GM12878 (cell line): ENCODE measurements around the gene IL1RL2. TPM values are rescaled to one million over a fixed set of nuclear protein-coding genes. Genes with fewer than 3 reads are reported as not detected.

Experiments used
- ATAC-seq: fragments of 200-7000 bp; cut with Tn5 transposase; 3 replicates; pipeline ENCODE4 v1.9.1; 2020; ENCODE audit warnings: mild to moderate bottlenecking, moderate library complexity
- BruUV-seq: library from RNA; stranded (reverse); fragments of 400-500 nt; replicated peaks from 2 replicates; lab custom pipeline; 2021; lab: Mats Ljungman, UMichigan
- CTCF ChIA-PET: fragments of 300-600 bp; sonication (Branson Sonifier 250); formaldehyde crosslinking; extraction: SDS; loops from one replicate; lab custom pipeline; 2021; ENCODE audit warnings: inconsistent platforms; lab: Yijun Ruan, JAX
- POLR2A ChIA-PET: fragments of 350-600 bp; formaldehyde crosslinking; extraction: SDS; loops from one replicate; lab custom pipeline; 2021; ENCODE audit warnings: inconsistent platforms; lab: Charles Lee
- RAD21 ChIA-PET: fragments of 300-600 bp; sonication (Branson Sonifier 250); formaldehyde crosslinking; loops from one replicate; lab custom pipeline; 2023; ENCODE audit warnings: antibody characterized with exemption; ENCODE audit not compliant: unreplicated experiment; lab: Charles Lee
- SMC1A ChIA-PET: fragments of 300-600 bp; sonication (Branson Sonifier 250); formaldehyde crosslinking; loops from one replicate; lab custom pipeline; 2023; ENCODE audit not compliant: unreplicated experiment, uncharacterized antibody; lab: Charles Lee
- DNase-seq: peaks from one replicate; pipeline ENCODE4 v3.0.0-alpha.2; 2011; ENCODE audit warnings: low read depth, low spot score
- FAIRE-seq: peaks from 3 replicates; lab custom pipeline; 2011; peaks lifted over from hg19 to GRCh38; lab: Jason Lieb, UNC
- H2AFZ ChIP-seq: 2 replicates; pipeline ENCODE4 v1.6.0; 2011; ENCODE audit warnings: low read depth, low read length, control low read depth; ENCODE audit not compliant: control insufficient read depth
- H3K27ac ChIP-seq: 2 replicates; pipeline ENCODE4 v1.5.1; 2011; ENCODE audit warnings: control low read depth; ENCODE audit not compliant: control insufficient read depth, insufficient read depth
- H3K27me3 ChIP-seq, 2 experiments: replicated peaks in 1 of 2; 2 replicates each; pipeline versions ENCODE4 v1.6.0 to v1.6.1; 2011; ENCODE audit warnings: low read length in 1 of 2; ENCODE audit not compliant: control insufficient read depth in 2 of 2, insufficient read depth in 2 of 2
- H3K36me3 ChIP-seq, 2 experiments: 2 replicates each; pipeline ENCODE4 v1.5.1; 2011; ENCODE audit warnings: low read length in 1 of 2; ENCODE audit not compliant: control insufficient read depth in 2 of 2, insufficient read depth in 2 of 2
- H3K4me1 ChIP-seq: 2 replicates; pipeline ENCODE4 v1.6.1; 2011; ENCODE audit warnings: mild to moderate bottlenecking, low read length, moderate library complexity, mixed read lengths; ENCODE audit not compliant: control insufficient read depth, insufficient read depth
- H3K4me2 ChIP-seq: 2 replicates; pipeline ENCODE4 v1.6.0; 2011; ENCODE audit warnings: control low read depth; ENCODE audit not compliant: control insufficient read depth, insufficient read depth
- H3K4me3 ChIP-seq: fragments of 200-600 bp; sonication (generic); 2 replicates; pipeline ENCODE4 v1.5.1; 2016
- H3K79me2 ChIP-seq: 2 replicates; pipeline ENCODE4 v1.6.0; 2011; ENCODE audit warnings: low read length; ENCODE audit not compliant: control insufficient read depth, insufficient read depth
- H3K9ac ChIP-seq: 2 replicates; pipeline ENCODE4 v1.8.0; 2011; ENCODE audit warnings: low read length, control low read depth, mixed read lengths; ENCODE audit not compliant: control insufficient read depth, insufficient read depth
- H3K9me3 ChIP-seq: replicated peaks from 3 replicates; pipeline ENCODE4 v1.5.1; 2011; ENCODE audit warnings: mild to moderate bottlenecking, low read length; ENCODE audit not compliant: control insufficient read depth, insufficient read depth
- H4K20me1 ChIP-seq: 2 replicates; pipeline ENCODE4 v1.6.0; 2011; ENCODE audit not compliant: control insufficient read depth, insufficient read depth
- ATF7 ChIP-seq: fragments of 450-650 bp; IDR thresholded peaks from 2 replicates; pipeline ENCODE4 v1.6.1; 2016; ENCODE audit warnings: low read depth, mild to moderate bottlenecking
- DPF2 ChIP-seq: fragments of 450-650 bp; IDR thresholded peaks from 2 replicates; pipeline ENCODE4 v1.6.1; 2017; ENCODE audit warnings: mild to moderate bottlenecking
- GATAD2B ChIP-seq: fragments of 450-650 bp; conservative IDR thresholded peaks from 2 replicates; pipeline ENCODE4 v1.6.1; 2017; ENCODE audit warnings: low read depth, mild to moderate bottlenecking, moderate library complexity
- JUND ChIP-seq: IDR thresholded peaks from 2 replicates; pipeline ENCODE4 v1.6.1; 2012; ENCODE audit warnings: low read depth, mild to moderate bottlenecking, low read length, improper control_type of control experiment, moderate library complexity
- MEF2A ChIP-seq: IDR thresholded peaks from 2 replicates; pipeline ENCODE4 v1.6.1; 2011; ENCODE audit warnings: low read depth, mild to moderate bottlenecking, low read length, moderate library complexity; ENCODE audit not compliant: insufficient read depth
- MTA3 ChIP-seq: IDR thresholded peaks from 2 replicates; pipeline ENCODE4 v1.6.1; 2012; ENCODE audit warnings: low read length, inconsistent platforms, borderline replicate concordance
- NR2C1 ChIP-seq: fragments of 450-650 bp; IDR thresholded peaks from 2 replicates; pipeline ENCODE4 v1.6.1; 2017; ENCODE audit warnings: antibody characterized with exemption, mild to moderate bottlenecking, moderate library complexity
- RFX5 ChIP-seq: IDR thresholded peaks from 2 replicates; pipeline ENCODE4 v1.6.1; 2011; ENCODE audit warnings: low read depth, low read length, improper control_type of control experiment
- SMAD1 ChIP-seq: fragments of 450-650 bp; IDR thresholded peaks from 2 replicates; pipeline ENCODE4 v1.6.1; 2018; ENCODE audit warnings: mild to moderate bottlenecking, low read depth; ENCODE audit not compliant: partially characterized antibody
- SMARCA5 ChIP-seq: fragments of 450-650 bp; IDR thresholded peaks from 2 replicates; pipeline ENCODE4 v1.6.1; 2017; ENCODE audit warnings: mild to moderate bottlenecking
- SP1 ChIP-seq: IDR thresholded peaks from one replicate; pipeline ENCODE4 v1.6.1; 2011; ENCODE audit warnings: low read depth, low read length
- SREBF2 ChIP-seq: IDR thresholded peaks from 2 replicates; pipeline ENCODE4 v1.6.1; 2012; ENCODE audit warnings: mild to moderate bottlenecking, low read length
- SUPT20H ChIP-seq: IDR thresholded peaks from 2 replicates; pipeline ENCODE4 v1.6.1; 2011; ENCODE audit warnings: low read depth, mild to moderate bottlenecking, low read length, moderate library complexity, borderline replicate concordance; ENCODE audit not compliant: control insufficient read depth
- WGBS: methylation state at CpG from one replicate; pipeline ENCODE4 v1.1.6; 2016; ENCODE audit warnings: low lambda C conversion rate; ENCODE audit not compliant: insufficient replicate concordance, insufficient coverage; ENCODE audit errors: missing lambda C conversion rate; 5-methylcytosine and 5-hydroxymethylcytosine counted together
- in situ Hi-C: fragments of 300-500 bp; cut with MboI; formaldehyde crosslinking; loops from 9 replicates; pipeline ENCODE4 v1.14.3; 2018; ENCODE audit warnings: mixed read lengths
- intact Hi-C: fragments of 100-400 bp; cut with micrococcal nuclease; formaldehyde crosslinking; loops from one replicate; pipeline ENCODE4 v1.14.2; 2022; ENCODE audit not compliant: unreplicated experiment
- polyA plus RNA-seq, 11 experiments: library from polyadenylated mRNA; depleted of rRNA in 4 of 11; unstranded in 6 of 11; stranded (reverse) in 5 of 11; fragments of >200 nt; fragmentation: Nextera tagmentation in 4 of 11; fragmentation: Illumina TruSeq in 1 of 11; extraction: Ambion mirVana in 4 of 11; extraction: Trizol in 1 of 11; gene quantifications; 1 replicate in 1 of 11; 2 replicates in 10 of 11; pipeline versions ENCODE4 v1.2.1 to v1.2.3, GENCODE V29; 2011 to 2016; ENCODE audit warnings: inconsistent platforms in 2 of 11, missing spikeins in 2 of 11, low read depth in 1 of 11
- total RNA-seq, 4 experiments: library from RNA; depleted of rRNA in 3 of 4; stranded (reverse); fragments of >200 nt in 3 of 4; fragmentation: Illumina TruSeq in 1 of 4; extraction: Trizol in 1 of 4; gene quantifications; 2 replicates each; pipeline versions ENCODE4 v1.2.1 to v1.2.3, GENCODE V29; 2013 to 2021
- TF ChIP-seq, protein P1 (sequence below): fragments of 150-350 bp; IDR thresholded peaks from 2 replicates; pipeline ENCODE4 v1.6.1; 2014; ENCODE audit warnings: mild to moderate bottlenecking, low read depth, low read length
- TF ChIP-seq, protein P2 (sequence below): IDR thresholded peaks from 2 replicates; pipeline ENCODE4 v1.6.1; 2011; ENCODE audit warnings: borderline replicate concordance, low read depth, mild to moderate bottlenecking, moderate library complexity, low read length; ENCODE audit not compliant: insufficient read depth, poor library complexity, severe bottlenecking

The IL1RL2 gene
- total and polyA plus RNA-seq, 10 of the 15 experiments (the other 5 are each of a cell fraction or from before 2014, with no cell fraction given), result not detected

DNA sequence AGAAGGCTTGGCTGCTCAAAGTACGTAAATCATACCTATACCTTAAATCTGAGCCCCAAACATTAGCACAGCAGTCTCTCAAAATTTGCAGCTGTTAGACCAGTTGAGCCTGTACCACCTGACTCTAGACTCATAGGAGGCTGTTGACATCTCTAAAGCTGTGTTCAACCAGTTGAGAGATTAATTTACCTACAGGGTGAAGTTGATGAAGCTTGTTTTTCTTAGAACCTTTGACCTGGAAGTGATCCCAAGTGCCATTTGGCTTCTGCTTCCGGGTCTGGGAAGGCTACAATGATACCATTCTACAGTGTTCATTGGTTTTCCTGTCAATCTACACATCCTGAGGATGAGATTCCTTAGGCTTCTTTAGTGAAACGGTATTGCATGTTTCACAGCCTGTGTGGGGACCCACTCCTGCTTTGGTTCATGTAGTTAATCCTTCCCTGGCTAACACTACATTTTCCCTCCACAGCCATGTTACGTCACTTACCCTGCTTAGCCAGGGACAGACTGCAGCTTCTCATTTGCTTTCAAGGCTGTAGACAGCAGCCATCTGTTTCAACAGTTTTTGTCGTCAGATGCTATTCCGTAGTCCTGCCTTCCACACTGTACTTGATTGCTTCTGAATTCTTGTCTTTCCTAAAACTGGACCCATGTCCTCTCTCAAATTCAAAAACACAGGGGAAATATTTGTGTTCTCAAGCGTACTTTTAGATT, 4.7 kb upstream of the IL1RL2 start:
- Histone ChIP-seq H3K27ac (no peak overlapping the region), H3K36me3 (no peaks in the 10 kb centered on the region), H3K79me2 (no peaks in the 10 kb centered on the region), H3K9me3 (no peaks in the 10 kb centered on the region; the same call in 2 of the 3 replicates), H2AFZ (no peak overlapping the region), H3K4me1 (no peaks in the 10 kb centered on the region), H3K27me3 (no peaks in the 10 kb centered on the region; a peak in 1 of 4 replicates), H3K9ac (no peak overlapping the region), H3K4me2 (no peak overlapping the region), H3K4me3 (no peak overlapping the region), H4K20me1 (no peaks in the 10 kb centered on the region)
- no TSS peak for BruUV-seq
- WGBS, result 39% methylated on average over 7 of the region's 7 CpGs
- CTCF ChIA-PET, result no interaction called here
- POLR2A ChIA-PET, result no interaction called here
- SMC1A ChIA-PET, result interaction anchor here (3.0 kb wide), 1 partner anchor 58 kb away, joined by 14 read pairs; no protein-coding TSS in a partner anchor
- ATAC-seq (no peak), FAIRE-seq (no peak), DNase-seq (no peak)
- in situ Hi-C loops, result no loop called here
- intact Hi-C loops, result no loop called here
- TF ChIP-seq NR2C1, result peak; percentile 51; the same call in 1 of the 2 replicates
- no peak for TF ChIP-seq RFX5
- RAD21 ChIA-PET, result no interaction called here

GRCh38 chr2:102184018-102184417, 2.8 kb upstream of the IL1RL2 start:
- WGBS, result 0% methylated on average over 2 of the region's 2 CpGs
- CTCF ChIA-PET, result interaction anchor here (0.9 to 1.9 kb wide), 3 partner anchors 11 to 276 kb away, joined by 3 to 9 read pairs (median 4); no protein-coding TSS in a partner anchor
- TF ChIP-seq, protein P1, sequence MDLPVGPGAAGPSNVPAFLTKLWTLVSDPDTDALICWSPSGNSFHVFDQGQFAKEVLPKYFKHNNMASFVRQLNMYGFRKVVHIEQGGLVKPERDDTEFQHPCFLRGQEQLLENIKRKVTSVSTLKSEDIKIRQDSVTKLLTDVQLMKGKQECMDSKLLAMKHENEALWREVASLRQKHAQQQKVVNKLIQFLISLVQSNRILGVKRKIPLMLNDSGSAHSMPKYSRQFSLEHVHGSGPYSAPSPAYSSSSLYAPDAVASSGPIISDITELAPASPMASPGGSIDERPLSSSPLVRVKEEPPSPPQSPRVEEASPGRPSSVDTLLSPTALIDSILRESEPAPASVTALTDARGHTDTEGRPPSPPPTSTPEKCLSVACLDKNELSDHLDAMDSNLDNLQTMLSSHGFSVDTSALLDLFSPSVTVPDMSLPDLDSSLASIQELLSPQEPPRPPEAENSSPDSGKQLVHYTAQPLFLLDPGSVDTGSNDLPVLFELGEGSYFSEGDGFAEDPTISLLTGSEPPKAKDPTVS, result no peak
- TF ChIP-seq ATF7 (no peak), SMAD1 (no peak), MTA3 (no peak), SP1 (no peak), JUND (no peak), GATAD2B (no peak), SREBF2 (no peak), RFX5 (no peak), SUPT20H (no peak), DPF2 (no peak), MEF2A (no peak), SMARCA5 (no peak)
- TF ChIP-seq, protein P2, sequence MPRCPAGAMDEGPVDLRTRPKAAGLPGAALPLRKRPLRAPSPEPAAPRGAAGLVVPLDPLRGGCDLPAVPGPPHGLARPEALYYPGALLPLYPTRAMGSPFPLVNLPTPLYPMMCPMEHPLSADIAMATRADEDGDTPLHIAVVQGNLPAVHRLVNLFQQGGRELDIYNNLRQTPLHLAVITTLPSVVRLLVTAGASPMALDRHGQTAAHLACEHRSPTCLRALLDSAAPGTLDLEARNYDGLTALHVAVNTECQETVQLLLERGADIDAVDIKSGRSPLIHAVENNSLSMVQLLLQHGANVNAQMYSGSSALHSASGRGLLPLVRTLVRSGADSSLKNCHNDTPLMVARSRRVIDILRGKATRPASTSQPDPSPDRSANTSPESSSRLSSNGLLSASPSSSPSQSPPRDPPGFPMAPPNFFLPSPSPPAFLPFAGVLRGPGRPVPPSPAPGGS, result no peak

More at GRCh38 chr2:102184018-102184417, 2.8 kb upstream of the IL1RL2 start:
- Histone ChIP-seq H3K9ac (no peak overlapping the region), H3K36me3 (no peaks in the 10 kb centered on the region), H3K79me2 (no peaks in the 10 kb centered on the region), H3K9me3 (no peaks in the 10 kb centered on the region; the same call in 2 of the 3 replicates), H3K27ac (no peak overlapping the region), H3K4me2 (no peak overlapping the region), H3K27me3 (no peaks in the 10 kb centered on the region; a peak in 2 of 4 replicates), H3K4me3 (no peak overlapping the region), H2AFZ (no peak overlapping the region), H3K4me1 (no peaks in the 10 kb centered on the region), H4K20me1 (no peaks in the 10 kb centered on the region)
- DNase-seq (no peak), ATAC-seq (no peak), FAIRE-seq (no peak)
- POLR2A ChIA-PET, result no interaction called here
- in situ Hi-C loops (no loop called here), intact Hi-C loops (no loop called here)
- BruUV-seq, result no TSS peak
- RAD21 ChIA-PET, result interaction anchor here (1.1 to 1.5 kb wide), 2 partner anchors 57 to 159 kb away, joined by 4 to 5 read pairs; no protein-coding TSS in a partner anchor
- SMC1A ChIA-PET, result interaction anchor here (1.1 to 1.6 kb wide), 4 partner anchors 45 to 97 kb away, joined by 3 to 4 read pairs (median 3); no protein-coding TSS in a partner anchor
